ENCODE measurements around the gene FXYD7.
"Not testable (repeated sequence)": the region's sequence is repeated elsewhere in the genome, so short reads cannot be mapped to it uniquely, and the experiment has no call there.

Gene FXYD7

DNA sequence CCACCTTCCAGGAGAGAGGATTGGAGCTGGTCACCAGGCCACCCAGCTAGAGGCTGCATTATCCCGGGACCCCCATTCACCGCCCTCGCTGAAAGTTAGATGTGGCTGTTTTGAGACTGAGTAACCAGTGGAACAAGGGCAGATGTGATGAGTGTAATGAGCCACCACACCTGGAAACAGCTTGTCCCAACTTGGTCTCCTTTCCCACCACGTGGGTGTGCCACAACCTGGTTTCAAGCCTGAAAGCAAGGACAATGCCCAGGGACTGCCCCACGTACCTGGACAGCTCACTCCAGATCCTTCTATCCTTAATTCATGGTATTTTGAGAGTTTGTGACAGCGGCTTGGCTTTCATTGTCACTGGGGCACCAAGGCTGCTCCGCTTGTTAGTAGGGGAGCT, 15.2 kb upstream of the FXYD7 start:
- DNase-seq (ENCODE audit: low spot score): no peak

DNA sequence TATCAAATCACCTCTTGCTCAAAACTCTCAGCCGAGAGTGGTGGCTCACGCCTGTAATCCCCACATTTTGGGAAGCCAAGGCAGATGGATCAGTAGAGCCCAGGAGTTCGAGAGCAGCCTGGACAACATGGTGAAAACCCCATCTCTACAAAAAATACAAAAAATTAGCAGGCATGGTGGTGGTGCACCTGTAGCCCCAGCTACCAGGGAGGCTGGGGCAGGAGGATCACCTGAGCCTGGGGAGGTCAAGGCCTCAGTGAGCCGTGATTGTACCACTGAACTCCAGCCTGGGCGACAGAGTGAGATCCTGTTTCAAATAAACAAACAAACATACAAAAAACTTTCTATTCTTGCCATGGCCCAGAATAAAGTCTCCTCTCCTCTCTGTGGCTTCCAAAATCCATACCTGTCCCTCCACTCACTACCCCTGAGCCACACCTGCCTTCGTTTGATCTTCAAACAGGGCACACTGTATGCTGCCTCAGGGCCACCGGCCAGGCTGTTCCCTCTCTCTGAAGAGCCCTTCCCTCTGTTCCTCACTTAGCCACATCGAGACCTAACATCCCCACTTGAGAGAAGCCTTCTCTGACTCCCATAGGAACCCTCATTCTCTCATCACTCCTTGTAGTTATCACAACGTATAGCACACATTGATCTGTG, 14.5 kb upstream of the FXYD7 start:
- DNase-seq (ENCODE audit: low spot score): no peak

DNA sequence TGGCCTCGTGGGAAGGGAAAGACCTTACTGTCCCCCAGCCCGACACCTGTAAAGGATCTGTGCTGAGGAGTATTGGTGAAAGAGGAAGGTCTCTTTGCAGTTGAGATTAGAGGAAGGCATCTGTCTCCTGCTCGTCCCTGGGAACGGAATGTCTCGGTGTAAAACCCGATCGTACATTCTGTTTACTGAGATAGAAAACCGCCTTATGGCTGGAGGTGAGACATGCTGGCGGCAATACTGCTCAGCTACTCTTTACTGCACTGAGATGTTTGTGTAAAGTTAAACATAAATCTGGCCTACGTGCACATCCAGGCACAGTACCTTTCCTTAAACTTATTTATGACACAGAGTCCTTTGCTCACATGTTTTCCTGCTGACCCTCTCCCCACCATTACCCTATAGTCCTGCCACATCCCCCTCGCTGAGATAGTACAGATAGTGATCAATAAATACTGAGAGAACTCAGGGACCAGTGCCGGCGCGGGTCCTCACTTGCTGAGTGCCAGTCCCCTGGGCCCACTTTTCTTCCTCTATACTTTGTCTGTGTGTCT, 13.3 kb upstream of the FXYD7 start:
- not testable (repeated sequence) for DNase-seq (ENCODE audit: low spot score)

DNA sequence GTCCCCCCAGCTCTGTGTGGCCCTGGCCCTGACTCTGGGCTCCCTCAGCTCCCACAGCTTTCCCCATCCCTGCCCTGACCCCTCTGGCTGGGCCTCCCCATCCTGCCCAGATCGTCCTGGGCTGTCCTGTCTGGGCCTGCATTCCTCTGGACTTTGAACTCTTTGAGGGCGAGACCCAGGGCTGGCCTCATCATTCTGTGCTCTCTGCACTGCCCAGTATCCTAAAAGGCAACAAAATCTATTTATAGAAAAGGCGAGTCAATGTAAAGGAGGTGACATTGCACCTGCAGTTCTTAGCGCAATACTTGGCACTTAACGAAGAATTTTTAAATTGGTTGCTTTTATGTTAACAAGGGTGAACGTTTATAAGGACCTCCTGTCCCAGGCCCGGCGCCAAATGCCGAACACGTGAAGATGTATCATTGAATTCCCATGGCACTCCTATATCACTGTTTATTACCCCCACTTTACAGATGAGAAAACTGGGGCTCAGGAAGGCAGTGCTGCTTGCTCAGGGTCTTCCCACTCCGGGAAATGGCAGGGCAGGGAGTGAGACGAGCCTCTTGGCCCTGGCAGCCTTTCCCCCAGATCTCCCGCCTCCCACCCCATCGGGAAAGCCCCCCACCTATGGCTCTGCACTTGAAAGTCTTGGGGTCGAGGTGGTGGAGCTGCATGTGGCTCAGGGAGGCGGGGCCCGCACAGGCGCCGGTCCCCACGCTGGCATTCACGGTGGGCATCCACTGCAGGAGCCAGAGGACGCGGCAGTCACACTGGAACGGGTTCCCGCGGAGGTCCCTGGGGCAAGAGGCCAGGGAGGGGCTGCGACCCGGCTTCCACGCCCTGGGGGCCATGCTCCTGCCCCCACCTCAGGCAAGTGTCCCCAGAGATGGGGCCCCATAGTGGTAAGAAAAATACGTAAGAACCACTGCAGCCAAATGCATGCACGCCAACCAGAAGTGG, 12.0 kb upstream of the FXYD7 start:
- no peak for DNase-seq (ENCODE audit: low spot score)

DNA sequence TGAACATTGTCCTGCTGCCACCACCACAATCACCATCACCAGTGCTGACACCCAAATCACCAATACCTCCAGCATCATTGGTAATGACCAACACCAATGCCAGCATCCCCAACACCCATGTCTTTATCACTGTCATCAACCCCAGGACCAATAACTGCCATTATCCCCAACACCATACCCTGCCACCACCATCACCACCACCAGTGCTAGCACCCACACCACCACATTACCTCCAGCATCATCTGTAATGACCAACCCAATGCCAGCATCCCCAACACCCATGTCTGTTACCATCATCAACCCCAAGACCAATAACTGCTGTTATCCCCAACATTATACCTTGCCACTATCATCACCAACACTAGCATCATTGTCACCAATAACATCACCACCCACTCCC, 10.8 kb upstream of the FXYD7 start:
- DNase-seq (ENCODE audit: low spot score): no peak

DNA sequence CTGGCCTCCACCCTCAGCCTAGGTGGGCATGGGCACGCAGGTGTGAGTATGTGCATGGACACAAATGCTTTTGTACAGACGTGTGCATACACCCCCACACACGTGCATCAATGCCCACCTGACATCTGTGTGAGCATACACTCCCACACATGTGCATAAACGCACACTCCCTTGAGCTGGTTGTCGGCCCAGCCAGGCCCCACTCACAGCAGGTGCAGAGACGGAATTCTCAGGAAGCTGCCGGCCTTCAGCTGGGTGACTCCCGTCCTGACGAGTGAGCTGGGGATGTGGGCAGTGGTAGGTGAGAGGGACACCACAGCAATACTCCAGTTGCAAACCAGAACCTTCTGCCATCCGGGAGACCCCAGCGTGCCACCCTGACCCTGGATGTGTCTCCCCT, 9.2 kb upstream of the FXYD7 start:
- no peak for DNase-seq (ENCODE audit: low spot score)

DNA sequence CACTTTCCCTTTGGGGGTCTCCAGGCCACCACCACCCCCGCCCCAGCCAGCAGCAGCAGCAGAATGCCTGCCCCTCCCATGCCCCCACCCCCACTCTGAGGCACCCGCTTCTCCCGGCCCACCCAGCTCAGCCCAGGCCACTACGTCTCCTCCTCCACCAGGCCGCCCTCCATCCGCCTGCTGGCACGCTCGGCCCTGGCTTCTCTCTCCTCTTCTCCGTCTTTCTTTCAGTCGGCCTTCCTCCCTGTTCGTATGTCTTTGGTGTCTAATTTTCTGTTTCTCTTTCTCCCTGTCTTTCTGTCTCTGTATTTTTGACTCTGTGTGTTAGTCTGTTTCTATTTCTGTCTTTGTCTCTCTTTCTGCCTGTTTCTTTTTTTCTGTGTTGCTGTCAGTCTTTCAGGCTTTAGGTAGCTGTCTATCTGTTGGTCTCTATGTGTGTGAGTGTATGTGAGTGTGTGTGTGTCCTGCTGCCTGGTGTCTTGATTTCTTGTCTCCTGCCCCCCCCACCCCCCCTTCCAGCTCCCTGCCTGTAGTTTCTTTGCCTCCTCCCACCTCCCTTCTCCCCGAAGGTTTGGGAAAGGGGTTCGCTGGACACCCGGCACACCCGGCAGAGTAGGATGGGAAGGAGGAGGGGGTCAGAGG, 8.3 kb upstream of the FXYD7 start, which contains the start of gene LGI4:
Gene LGI4 (minus strand): TSS at position 459 of the 642 bp plus-strand sequence. CDS start 379 bp downstream, at position 80.
- DNase-seq (ENCODE audit: low spot score): no peak

DNA sequence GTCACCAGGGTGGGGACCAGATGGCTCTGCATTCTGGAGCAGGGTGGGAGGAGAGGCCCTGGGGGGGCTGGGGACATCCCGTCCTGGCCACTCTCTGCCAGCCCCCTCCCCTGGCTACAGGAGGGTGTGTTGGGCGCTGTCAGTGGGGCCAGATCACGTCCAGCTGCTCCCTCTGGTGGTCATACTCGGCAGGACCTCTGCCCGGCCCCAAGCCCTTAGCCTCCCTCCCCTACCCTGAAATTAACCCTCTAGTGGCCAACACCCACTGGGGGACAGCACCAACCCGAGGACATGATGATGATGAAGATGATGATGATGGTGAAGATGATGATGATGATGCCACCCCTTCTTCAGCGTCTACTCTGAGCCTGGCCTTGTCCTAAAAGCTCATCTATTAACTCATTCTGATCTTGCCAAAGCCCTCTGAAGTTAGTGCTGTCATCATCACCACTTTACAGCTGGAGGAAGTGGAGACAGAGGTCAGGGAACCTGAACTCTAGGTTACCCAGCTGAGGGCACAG, 7.6 kb upstream of the FXYD7 start:
- DNase-seq (ENCODE audit: low spot score): peak; percentile 65

DNA sequence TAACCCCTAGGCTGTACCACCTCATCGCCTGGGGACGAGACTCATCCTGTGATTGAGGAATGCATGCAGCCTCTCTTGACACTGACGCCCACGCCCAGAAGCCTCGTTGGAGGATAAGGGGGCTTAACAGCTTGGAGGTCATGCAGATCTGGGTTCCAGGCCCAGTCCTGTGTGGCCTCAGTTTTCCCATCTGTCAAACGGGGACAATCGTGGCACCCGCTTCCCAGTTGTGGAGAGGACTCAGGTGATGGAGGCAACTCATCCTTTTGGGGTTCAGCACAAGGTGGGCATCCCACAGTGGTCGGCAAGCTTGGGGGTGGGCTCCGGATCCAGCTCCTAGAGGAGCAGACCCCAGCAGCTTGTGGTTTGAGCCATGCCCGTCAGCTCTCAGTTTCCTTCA, 6.8 kb upstream of the FXYD7 start:
- DNase-seq (ENCODE audit: low spot score): no peak

DNA sequence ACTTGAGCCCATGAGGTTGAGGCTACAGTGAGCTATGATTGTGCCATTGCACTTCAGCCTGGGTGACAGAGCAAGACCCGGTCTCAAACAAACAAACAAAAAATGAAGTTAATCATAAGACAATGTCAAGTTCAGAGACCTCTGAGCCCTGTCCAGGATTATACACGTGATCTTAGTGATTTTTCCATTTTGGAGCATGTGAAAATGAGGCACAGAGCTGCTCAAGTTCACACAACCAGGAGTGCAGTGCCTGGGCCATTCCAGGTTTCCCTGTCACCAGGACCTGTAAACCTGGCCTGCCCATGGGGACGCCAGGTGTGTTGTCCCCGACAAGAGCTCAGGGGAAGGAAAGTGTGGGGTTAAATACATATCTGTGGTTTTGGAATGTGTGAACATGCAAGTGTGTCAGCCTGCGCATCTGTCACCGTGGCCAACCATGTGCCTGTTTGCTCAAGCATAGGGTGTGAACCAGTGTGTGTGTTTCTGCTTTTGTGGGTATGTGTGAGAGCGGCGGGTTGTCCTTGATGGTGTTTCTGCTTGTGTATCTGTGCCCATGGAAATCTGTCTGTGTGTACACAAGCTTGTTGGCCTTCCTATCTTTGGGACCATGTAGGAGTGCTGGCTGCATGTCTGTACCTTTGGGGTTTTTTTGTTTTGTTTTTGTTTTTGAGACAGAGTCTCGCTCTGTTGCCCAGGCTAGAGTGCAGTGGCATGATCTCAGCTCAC, 5.9 kb upstream of the FXYD7 start:
- DNase-seq (ENCODE audit: low spot score): no peak

DNA sequence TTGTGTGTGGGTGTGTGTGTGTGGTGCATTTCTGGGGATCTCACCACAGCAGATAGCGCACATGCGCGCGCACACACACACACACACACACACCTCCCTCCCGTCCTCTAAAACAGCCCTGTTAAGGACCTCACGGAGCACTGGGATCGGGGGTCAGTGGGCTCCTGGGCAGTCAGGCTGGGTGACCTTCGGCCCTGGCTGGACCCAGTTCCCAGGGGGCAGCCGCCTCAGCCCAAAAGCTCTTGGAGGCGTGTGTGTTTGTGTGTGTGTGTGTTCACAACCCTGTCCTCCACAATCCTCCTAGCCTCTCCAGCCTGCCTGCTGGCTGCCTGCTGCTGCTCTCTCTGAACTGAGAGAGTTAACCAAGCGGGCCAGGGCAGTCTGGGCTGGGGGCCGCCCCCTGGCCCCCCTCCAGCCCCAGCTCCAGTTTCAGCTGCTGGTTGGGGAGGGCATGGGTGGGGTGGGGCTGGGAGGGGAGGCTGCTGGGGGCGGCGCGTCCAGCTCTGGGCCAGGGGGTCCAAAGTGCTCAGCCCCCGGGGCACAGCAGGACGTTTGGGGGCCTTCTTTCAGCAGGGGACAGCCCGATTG, 4.7 kb upstream of the FXYD7 start, which contains the start of gene FXYD1:
Gene FXYD1 (plus strand): TSS at position 520 of the 588 bp plus-strand sequence. CDS start 1,256 bp downstream, outside the sequence.
- no peak for DNase-seq (ENCODE audit: low spot score)

DNA sequence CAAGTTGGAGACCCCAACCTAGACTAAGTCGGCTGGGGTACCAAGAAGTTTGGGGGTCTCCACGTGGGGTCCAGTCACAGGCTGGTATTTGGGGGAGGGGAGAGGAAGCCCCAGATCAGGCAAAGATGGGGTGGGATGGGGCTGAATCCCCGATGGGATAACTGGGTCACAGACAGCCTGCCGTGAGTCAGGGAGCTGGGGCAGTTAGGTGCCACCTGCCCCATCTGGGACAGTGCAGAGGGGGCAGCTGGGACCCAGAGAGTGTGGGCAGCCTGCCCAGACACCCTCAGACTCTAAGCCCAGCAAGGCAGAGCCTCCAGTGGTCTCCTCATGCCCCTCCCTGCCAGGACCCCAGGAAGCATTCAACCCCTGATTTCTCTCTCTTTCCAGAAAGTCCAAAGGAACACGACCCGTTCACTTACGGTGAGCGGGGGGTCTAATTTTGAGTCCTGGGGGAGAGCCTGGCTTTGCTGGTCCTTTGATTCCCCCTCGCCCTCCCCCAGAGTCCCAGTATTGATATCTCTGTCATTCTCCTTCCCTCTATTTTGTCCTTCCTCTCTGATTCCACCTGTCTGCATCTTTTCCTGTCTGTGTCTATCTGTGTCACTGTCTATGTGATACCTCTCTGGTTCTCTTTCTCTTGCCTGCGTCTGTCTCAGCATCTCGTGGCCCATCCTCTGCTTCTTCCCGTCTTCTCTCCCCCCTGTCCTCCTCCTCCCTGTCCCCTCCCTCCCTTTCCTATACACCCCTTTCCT, 2.7 kb upstream of the FXYD7 start:
- no peak for DNase-seq (ENCODE audit: low spot score)

DNA sequence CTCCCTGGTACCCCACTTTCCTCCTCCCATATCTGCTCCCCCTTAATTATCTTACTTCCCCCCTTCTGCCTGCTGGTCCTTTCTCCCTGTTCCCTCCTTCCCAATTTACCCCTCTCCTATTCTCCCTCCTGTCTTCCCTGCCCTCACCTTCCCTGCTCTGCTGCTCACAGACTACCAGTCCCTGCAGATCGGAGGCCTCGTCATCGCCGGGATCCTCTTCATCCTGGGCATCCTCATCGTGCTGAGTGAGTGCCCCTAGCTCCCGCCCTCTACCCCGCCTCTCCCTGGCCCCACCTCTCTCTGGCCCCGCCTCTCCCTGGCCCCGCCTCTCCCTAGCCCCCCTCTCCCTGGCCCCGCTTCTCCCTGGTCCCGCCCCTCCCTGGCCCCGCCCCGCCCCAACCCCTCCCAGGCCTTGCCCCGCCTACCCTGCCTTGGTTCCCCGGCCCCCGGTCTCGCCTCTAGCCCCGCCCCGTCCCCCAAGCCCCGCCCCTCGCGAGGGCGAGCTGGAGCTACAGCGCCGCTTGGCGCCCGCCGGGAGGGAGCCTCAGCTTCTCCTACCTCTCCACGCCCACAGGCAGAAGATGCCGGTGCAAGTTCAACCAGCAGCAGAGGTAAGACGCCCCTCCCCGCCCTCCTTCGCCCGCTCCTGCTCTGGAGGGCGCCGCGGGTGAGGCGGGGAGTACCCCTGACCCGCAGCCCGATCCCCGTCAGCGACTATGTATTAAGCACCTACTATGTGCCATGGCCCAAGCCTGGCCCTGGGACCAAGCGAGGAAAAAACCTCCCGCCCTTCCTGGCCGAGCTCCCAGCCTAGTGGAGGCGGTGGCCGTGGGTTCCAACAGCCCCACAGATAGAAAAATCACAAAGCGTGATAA, 1.9 kb upstream of the FXYD7 start:
- peak; percentile 95 for DNase-seq (ENCODE audit: low spot score)

DNA sequence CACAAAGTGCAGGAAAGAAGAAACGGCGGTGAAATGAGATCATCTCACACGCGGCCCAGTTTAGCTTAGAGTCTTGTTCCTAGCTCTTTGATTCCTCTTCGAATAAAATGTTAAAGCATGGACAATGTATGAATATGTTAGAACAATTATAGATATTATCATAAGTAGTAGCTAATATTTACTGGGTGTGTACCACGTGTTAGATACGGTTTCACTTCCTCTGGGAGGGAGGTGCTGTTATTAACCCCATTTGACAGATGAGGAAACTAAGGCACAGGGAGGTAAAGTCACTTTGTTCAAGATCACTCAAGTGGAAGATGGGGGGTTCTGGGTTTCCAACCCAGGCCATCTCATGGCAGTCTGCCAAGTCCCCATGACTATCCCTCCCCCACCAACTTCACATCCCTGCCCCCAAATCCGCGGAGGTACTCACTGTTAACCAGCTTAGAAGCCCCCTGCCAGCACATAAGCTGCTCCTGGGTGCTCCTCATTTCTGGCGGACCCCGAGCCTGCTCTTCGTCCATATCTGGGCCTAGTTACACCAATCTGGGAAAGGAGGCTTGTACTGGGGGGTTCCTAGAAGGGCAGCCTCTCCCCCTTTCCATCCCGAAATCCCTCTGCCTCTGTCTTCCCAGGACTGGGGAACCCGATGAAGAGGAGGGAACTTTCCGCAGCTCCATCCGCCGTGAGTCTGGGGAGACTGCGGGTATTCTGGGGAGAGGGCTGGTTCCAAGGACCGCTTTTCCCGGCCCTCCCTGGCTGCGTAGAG, 1.0 kb upstream of the FXYD7 start:
- DNase-seq (ENCODE audit: low spot score): peak; percentile 40

DNA sequence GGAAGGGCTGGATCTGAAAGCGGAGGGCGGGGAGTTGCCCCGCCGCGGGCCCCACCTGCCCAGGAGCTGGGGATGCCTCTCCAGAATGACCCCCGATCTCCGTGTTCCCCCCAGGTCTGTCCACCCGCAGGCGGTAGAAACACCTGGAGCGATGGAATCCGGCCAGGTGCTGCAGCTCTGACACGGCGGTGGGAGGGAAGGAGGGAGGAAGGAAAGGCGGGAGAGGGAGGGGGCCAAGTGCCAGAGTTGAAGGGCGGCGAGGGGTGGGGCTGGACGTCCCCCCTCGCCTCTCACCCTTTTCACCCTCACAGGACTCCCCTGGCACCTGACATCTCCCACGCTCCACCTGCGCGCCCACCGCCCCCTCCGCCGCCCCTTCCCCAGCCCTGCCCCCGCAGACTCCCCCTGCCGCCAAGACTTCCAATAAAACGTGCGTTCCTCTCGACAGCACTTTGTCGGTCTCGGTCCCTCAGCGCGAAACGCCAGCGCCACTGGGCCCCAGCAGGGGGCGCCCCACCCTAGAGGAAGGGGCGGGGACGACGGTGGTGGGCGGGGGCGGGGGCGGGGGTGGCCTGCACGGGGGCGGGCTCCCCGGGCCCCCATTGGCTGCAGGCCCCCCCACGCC, 337 bp upstream of the FXYD7 start:
- DNase-seq (ENCODE audit: low spot score): peak; percentile 83

DNA sequence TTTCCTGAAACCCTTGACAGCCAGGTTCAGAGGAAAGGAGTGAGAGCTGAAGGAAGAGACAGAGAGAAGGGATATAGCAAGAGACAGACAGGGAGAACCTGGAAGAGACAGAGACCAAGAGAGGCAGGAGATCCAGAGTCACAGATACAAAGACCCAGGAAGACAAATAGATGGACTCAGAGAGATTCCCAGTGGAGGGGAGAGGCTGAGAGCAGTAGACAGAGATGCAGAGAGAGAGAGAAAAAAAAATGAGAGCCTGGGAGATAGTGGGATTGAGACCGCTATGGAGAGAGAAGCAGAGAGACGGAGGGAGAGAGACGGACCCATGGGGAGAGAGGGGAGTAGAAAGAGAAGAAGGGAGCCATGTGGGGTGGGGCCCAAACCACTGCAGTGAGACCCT, 763 bp downstream of the FXYD7 start:
- no peak for DNase-seq (ENCODE audit: low spot score)

DNA sequence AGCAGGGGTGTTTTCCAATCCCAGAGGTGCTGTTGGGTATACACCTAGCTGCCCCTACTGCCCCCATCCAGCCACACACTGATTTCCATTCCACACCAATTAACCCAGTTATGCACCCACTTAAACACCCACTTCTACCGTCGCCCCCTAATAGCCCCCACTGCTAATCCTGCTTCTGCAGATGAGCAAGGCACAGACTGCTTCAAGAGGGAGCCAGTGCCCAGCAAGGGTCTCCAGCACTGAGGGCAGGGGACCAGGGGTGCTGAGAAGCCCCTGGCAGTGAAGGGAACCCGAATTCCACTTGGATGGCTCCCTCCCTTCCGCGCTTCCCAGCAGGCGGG, 1.2 kb downstream of the FXYD7 start:
- no peak for DNase-seq (ENCODE audit: low spot score)

All from CD4-positive, alpha-beta T cell treated with Interleukin-2 at 100 ng/mL for 4 hours (primary cell).